ENCODE data around the gene PAPLN.

Gene PAPLN

GRCh38 chr14:73253323-73253610 lies 16.0 kb downstream of the PAPLN start:
- TF ChIP-seq TOX (CRISPR knock-in tag; IDR thresholded peaks at IDR 0.05; ENCODE audit: borderline replicate concordance) (no peak), GLIS3 (CRISPR knock-in tag; IDR thresholded peaks at IDR 0.05) (no peak)
- ATAC-seq = no peak; the same call in 2 of the 3 replicates

GRCh38 chr14:73253721-73254120 lies 16.4 kb downstream of the PAPLN start:
- no peak for TF ChIP-seq BACH2 (CRISPR knock-in tag; IDR thresholded peaks at IDR 0.05; ENCODE audit: borderline replicate concordance)
- TF ChIP-seq ZNF8 (CRISPR knock-in tag; IDR thresholded peaks at IDR 0.05) = no peak
- no peak for TF ChIP-seq CSDC2 (CRISPR knock-in tag; IDR thresholded peaks at IDR 0.05)
- no peak for TF ChIP-seq PATZ1 (CRISPR knock-in tag; IDR thresholded peaks at IDR 0.05; ENCODE audit: borderline replicate concordance)
- TF ChIP-seq ZC3H10 (CRISPR knock-in tag; IDR thresholded peaks at IDR 0.05) = no peak
- TF ChIP-seq ARNTL (CRISPR knock-in tag; IDR thresholded peaks at IDR 0.05; ENCODE audit: borderline replicate concordance, low read depth) = no peak
- no peak for TF ChIP-seq OSR1 (CRISPR knock-in tag; IDR thresholded peaks at IDR 0.05)
- ATAC-seq = no peak

GRCh38 chr14:73254247-73255004 lies 17.1 kb downstream of the PAPLN start:
- TF ChIP-seq ZNF565 (CRISPR knock-in tag; conservative IDR thresholded peaks at IDR 0.05; ENCODE audit: low read depth) (no peak), TSHZ2 (CRISPR knock-in tag; IDR thresholded peaks at IDR 0.05) (no peak), ESRRG (CRISPR knock-in tag; IDR thresholded peaks at IDR 0.05) (no peak), TCF4 (CRISPR knock-in tag; IDR thresholded peaks at IDR 0.05; ENCODE audit: borderline replicate concordance) (no peak), ZFP3 (CRISPR knock-in tag; IDR thresholded peaks at IDR 0.05) (no peak)
- no peak for ATAC-seq

- ATAC-seq = no peak
- TF ChIP-seq ZC3H10 (CRISPR knock-in tag; IDR thresholded peaks at IDR 0.05) = no peak
- no peak for TF ChIP-seq POU6F1 (CRISPR knock-in tag; IDR thresholded peaks at IDR 0.05; ENCODE audit: borderline replicate concordance, low read depth)
- no peak for TF ChIP-seq PATZ1 (CRISPR knock-in tag; IDR thresholded peaks at IDR 0.05; ENCODE audit: borderline replicate concordance)
- no peak for TF ChIP-seq ZNF70 (CRISPR knock-in tag; IDR thresholded peaks at IDR 0.05)
- TF ChIP-seq PPARA (CRISPR knock-in tag; IDR thresholded peaks at IDR 0.05; ENCODE audit: borderline replicate concordance) = no peak
- no peak for TF ChIP-seq ZFP3 (CRISPR knock-in tag; IDR thresholded peaks at IDR 0.05)
- TF ChIP-seq TSHZ2 (CRISPR knock-in tag; IDR thresholded peaks at IDR 0.05) = no peak
- no peak for TF ChIP-seq ZNF8 (CRISPR knock-in tag; IDR thresholded peaks at IDR 0.05)
- no peak for TF ChIP-seq BACH2 (CRISPR knock-in tag; IDR thresholded peaks at IDR 0.05; ENCODE audit: borderline replicate concordance)
- TF ChIP-seq CSRNP3 (CRISPR knock-in tag; IDR thresholded peaks at IDR 0.05) = no peak
- no peak for TF ChIP-seq ESRRG (CRISPR knock-in tag; IDR thresholded peaks at IDR 0.05)
- TF ChIP-seq CREB5 (CRISPR knock-in tag; IDR thresholded peaks at IDR 0.05; ENCODE audit: low read depth) = no peak
- TF ChIP-seq RARB (CRISPR knock-in tag; IDR thresholded peaks at IDR 0.05) = no peak
These were observed 17.7 kb downstream of the PAPLN start for GRCh38 chr14:73255005-73255400.

Measured in SK-N-SH treated with all-trans-retinoic acid at 6 μM for 48 hours (cell line).